CD4-positive, alpha-beta T cell treated with Interleukin-12 subunit alpha and Interleukin-12 subunit beta, for 1 hour (primary cell): ENCODE data around the gene OR6N1.

Source experiments
- DNase-seq: peaks from one replicate; pipeline ENCODE4 v3.0.0-alpha.2; 2020

Gene OR6N1

DNA sequence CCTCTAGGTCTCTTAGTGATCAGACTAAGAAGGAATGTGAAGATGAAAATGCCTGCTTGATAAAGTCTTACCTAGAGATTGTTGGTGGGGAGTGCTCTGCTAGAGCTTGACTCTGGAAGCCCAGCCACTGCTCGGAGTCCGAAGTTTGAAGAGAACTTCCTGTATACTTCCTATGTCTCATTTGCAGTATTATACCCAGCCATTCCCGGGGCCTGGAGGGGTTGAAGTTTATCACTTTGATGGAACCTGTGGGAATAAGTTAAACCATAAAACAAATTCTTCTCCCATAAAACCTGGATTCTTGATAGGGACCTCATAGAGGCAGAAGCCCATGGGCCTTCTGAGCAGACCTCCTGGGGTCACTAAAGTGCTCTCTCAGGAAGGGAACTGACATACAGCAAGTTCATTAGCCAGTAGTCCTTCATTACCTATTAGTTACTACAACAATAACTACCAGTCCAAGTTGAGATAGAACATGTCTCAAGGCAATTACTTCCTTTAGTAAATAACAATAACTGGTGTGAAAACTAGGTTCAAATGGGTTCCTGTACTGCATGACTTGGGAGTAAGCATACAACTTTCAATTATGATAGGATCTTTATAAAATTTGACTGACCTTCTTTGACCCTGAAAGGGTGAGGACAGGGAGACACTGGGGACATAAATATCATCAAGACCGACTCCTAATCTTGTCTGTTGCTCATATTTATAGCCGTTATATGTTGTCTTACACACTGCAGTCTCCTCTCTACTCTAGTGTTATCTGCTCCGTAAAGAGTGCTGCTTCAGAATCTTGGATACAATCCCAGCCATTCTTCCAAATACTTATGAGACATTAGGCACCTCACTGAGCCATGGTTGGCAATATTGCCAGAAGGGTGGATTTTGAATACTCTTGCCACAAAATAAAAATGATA is at the start of gene OR6N1:
TSS of gene OR6N1 (minus strand) at position 246 of the 917 bp plus-strand sequence. CDS start 5,513 bp downstream, outside the sequence.
- DNase-seq, result no peak

- DNase-seq, result no peak
These were observed 49.7 kb upstream of the OR6N1 start for GRCh38 chr1:158821723-158822122.

- DNase-seq, result peak; percentile 40
These were observed 47.8 kb upstream of the OR6N1 start for GRCh38 chr1:158819461-158820443.

DNA sequence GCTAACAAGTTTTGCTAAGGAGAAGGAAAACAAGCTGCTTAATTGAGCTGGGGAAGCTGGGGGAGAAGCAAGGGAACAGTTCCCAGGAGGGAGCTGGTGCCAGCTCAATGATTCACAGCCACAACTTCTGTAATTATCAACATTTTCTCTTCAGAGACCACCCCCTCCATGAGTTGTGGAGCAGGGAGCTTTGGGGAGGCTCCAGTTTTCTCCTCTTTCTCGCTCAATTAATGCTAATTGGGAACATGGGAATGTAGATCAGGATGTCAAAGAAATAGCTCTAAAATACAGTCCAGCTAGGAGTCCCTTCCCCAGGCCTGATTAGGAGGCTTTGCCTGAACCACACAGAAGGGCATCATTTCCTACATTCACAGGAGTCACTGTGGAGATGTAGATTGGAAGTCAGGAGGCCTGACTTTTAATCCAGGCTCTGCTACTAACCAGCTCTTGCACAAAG is 47.0 kb upstream of the OR6N1 start:
- DNase-seq, result no peak

- DNase-seq, result no peak
These were observed 46.6 kb upstream of the OR6N1 start for GRCh38 chr1:158818560-158818959.

- DNase-seq, result no peak
These were observed 43.0 kb upstream of the OR6N1 start for GRCh38 chr1:158814970-158815369.

DNA sequence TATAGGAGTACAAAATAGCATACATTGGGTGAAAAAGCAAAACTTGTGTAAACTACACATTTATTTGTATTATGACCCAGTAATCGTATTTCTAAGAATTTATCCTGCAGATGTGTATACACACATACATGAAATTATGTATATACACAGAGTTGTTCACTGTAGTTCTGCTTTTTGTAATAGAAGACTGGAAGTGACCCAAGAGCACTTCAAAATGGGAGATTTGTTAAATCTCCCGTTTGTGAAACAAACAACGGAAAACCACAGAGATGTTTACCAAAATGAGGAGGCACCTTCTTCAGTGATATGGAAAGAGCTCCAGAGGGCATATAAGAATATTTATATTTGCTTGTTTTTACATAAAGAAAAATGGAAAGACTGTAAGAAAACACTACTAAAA is 41.2 kb upstream of the OR6N1 start:
- DNase-seq, result no peak

GRCh38 chr1:158812336-158812735 is 40.3 kb upstream of the OR6N1 start:
- no peak for DNase-seq

GRCh38 chr1:158810311-158810710 is 38.3 kb upstream of the OR6N1 start:
- DNase-seq, result no peak

DNA sequence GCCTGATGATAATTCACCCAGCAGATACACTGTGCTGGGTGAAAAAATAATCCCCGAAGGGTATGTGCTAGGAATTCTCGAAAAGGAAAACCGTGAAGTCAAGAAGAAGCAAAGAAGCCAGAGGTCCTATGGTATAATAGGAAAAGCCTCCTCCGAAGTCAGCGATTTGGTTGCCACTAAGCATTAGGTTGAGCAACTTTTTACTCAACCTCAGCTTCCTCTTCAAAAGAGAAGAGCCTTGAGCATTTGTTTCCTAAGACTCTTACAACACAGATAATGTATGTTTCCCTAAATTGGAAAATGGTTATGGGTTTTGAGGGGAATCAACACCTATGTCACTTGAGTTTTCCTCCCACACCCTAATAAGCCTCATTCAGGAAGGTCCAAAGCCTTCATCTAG is 37.9 kb upstream of the OR6N1 start:
- DNase-seq, result no peak

GRCh38 chr1:158809256-158809655 is 37.3 kb upstream of the OR6N1 start:
- no peak for DNase-seq

DNA sequence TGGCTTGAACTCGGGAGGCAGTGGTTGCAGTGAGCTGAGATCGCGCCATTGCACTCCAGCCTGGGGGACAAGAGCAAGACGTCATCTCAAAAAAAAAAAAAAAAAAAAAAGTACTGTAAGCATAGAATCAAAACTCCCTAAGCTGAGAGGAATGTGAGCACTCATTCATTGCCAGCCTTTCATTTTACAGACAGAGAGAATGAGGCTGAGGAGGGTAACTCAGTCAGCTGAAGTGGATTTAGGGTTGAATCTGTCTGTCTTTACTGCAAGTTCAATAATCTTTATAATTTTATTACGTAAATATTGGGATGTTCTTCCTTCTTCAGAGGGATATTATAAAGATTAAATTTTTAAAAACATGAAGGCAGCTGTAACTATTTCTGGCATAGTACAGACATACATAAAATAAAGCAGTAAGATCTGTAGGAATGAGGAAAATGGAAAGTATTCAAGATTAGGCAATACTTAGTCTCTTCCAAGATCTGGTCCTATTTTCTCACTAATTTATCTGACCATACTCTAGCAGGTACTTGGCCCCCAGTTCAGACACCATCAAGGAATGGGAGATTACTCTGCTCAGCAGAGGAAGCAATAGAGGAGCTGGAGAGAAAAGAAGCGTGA is 35.0 kb upstream of the OR6N1 start:
- DNase-seq, result no peak

DNA sequence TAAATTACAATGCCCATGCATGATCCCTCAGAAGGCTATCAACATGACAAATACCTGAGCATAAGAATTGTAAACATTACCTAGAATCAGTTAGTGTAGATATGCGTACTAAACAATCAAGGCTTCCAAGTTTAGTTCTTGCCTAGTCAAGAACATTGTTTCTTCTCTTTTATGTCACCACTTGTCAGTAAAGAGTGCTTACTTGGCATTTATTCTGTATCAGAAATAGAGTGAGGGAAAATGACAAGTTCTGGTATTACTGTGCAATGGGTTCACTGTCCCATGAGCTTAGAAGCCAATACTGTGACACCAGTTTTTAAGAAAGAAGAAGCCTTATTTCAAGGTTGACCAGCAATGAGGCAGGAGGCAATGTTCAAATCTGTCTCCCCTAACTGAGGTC is 31.7 kb upstream of the OR6N1 start:
- DNase-seq, result no peak

DNA sequence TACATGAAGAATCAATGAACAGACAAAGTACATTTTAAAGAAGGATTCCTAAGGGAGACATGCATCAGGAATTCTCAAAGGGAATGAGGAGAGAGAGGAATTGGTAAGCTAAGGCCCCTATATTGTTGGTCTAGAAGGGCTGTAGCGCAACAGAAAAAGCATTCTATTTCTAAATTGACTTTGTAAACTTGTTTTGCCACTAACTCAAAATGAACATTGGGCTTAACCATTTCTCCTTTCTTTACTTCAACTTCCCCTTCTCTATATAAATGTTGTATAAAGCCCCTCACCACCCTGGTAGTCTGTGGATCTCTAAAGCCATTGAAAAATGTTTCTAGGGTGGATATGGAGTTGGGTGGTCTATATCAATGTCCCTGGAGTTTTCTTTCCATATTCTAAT is 29.4 kb upstream of the OR6N1 start:
- no peak for DNase-seq

GRCh38 chr1:158800526-158800925 is 28.5 kb upstream of the OR6N1 start:
- no peak for DNase-seq

GRCh38 chr1:158799689-158800088 is 27.7 kb upstream of the OR6N1 start:
- no peak for DNase-seq

DNA sequence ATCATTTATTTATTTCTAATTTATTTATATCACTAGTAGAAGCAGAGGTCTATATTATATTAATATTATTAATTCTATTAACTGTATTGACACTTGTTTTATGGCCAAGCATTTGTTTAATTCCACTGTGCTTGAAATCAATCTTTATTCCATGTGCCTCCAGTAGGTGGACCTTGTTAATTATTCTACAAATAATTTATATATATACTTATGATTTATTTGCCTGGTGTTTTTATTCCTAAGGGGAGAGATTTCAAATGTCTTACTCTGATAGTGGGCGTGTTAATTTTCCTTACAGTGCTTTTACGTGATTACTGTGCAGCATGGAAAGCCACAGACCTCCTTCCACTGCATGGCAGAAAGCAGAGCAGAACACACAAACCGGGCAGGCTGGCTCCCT is 26.5 kb upstream of the OR6N1 start:
- DNase-seq, result peak; percentile 22

- no peak for DNase-seq
These were observed 22.3 kb upstream of the OR6N1 start for GRCh38 chr1:158794247-158794646.

DNA sequence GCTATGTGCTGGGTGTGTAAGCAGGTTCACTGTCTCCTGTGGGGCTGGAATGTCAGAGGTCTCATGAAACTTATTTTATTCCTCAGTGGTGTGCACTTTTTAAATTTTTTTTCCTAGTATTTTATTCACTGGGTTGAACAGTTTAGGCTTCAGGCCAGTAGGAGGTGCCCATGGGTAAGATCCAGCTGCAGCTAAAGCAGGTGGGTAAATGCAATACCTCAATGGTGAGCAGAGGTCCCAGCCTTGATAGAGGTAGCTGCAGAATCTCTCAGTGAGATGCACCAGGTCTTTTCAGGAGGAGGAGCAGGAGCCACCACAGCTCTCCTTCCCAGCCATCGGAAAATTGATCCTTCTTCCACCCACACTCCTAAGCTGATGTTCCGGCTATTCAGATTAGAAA is 21.6 kb upstream of the OR6N1 start:
- DNase-seq, result peak; percentile 53

GRCh38 chr1:158781104-158781503 is 9.1 kb upstream of the OR6N1 start, which contains the start of gene OR6N2:
Gene OR6N2 (minus strand): TSS chr1:158781204. CDS start chr1:158777635, 3,569 bp downstream.
- DNase-seq, result no peak

- no peak for DNase-seq
These were observed 17.6 kb downstream of the OR6N1 start, which contains the start of gene OR6K6 for GRCh38 chr1:158754420-158754819. Gene OR6K6 (plus strand): TSS chr1:158754720. CDS start chr1:158754888, 168 bp downstream.

DNA sequence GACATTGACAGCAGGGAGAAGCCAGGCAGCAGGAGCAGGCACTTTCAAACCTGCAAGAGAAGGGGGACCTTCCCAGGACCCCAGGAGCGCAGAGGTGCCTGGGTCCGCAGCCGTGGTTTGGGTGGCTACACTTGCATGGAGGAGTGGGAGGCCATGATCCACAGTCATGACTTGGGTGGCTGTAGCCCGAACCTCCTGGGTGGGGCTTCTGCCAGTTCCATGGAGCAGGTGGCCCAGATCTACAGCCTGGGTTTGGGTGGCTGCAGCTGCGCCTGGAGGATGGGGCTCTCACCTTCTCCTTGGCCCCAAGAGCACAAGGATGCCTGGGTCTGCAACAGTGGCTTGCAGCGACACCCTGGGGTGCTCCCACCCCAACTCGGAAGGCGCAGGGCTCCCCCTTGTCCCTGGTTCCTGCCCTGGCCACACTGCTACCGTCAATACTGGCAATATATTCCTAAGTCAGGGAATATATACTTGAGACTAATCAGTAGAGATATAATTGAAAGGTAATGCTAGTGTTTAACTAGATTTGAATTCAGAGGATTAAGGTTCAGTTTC is 19.8 kb downstream of the OR6N1 start:
- no peak for DNase-seq
